K562 (cell line): Measurements from ENCODE around the gene GLG1. TPM values are rescaled to one million over a fixed set of nuclear protein-coding genes. Genes with fewer than 3 reads are reported as not detected.
A peak's percentile ranks its signal among the peaks of the same experiment; 100 is the strongest.
"Not testable (repeated sequence)": the region's sequence is repeated elsewhere in the genome, so short reads cannot be mapped to it uniquely, and the experiment has no call there.

Experiments used
- ATAC-seq: fragments of 200-7000 bp; cut with Tn5 transposase; 3 replicates; pipeline ENCODE4 v1.9.1; 2020; ENCODE audit warnings: moderate library complexity
- BruUV-seq: library from RNA; stranded (reverse); fragments of 400-500 nt; replicated peaks from 2 replicates; lab custom pipeline; 2021; lab: Mats Ljungman, UMichigan
- CTCF ChIA-PET: fragments of 300-600 bp; formaldehyde crosslinking; extraction: SDS; loops from one replicate; lab custom pipeline; 2021; ENCODE audit warnings: low intra/inter-chr PET ratio; lab: Yijun Ruan, JAX
- POLR2A ChIA-PET: fragments of 300-600, 350-650 bp; sonication (Branson Sonifier 250); formaldehyde crosslinking; extraction: SDS; loops from one replicate; lab custom pipeline; 2021; ENCODE audit warnings: antibody characterized with exemption, inconsistent platforms; lab: Yijun Ruan, JAX
- DNase-seq, 4 experiments: peaks; one replicate each; pipeline versions ENCODE4 v3.0.0 to v3.0.0-alpha.2; 2011 to 2018; ENCODE audit warnings: low spot score in 3 of 4, mixed read lengths in 3 of 4; ENCODE audit errors: extremely low read depth in 1 of 4
- FAIRE-seq: peaks from 2 replicates; lab custom pipeline; 2011; peaks lifted over from hg19 to GRCh38; lab: Jason Lieb, UNC
- H2AFZ ChIP-seq: 2 replicates; pipeline ENCODE4 v1.6.0; 2011; ENCODE audit warnings: low read depth, low read length, control low read depth, inconsistent platforms
- H3K27ac ChIP-seq: fragments of 200-600 bp; 3 replicates; pipeline ENCODE4 v1.8.0; 2011; ENCODE audit warnings: low read depth, mild to moderate bottlenecking, control low read depth, inconsistent platforms, low read length, moderate library complexity, mixed read lengths; ENCODE audit errors: extremely low read depth
- H3K27me3 ChIP-seq, 2 experiments: fragments of 300-600 bp in 1 of 2; 2 replicates in 1 of 2; 3 replicates in 1 of 2; pipeline versions ENCODE4 v1.6.0 to v1.8.0; 2011; ENCODE audit warnings: inconsistent platforms in 2 of 2, low read length in 2 of 2, mild to moderate bottlenecking in 1 of 2, mixed read lengths in 1 of 2, moderate library complexity in 1 of 2; ENCODE audit not compliant: control insufficient read depth in 2 of 2, insufficient read depth in 2 of 2
- H3K36me3 ChIP-seq: fragments of 300-600 bp; 3 replicates; pipeline ENCODE4 v1.8.0; 2011; ENCODE audit warnings: mild to moderate bottlenecking, low read length, inconsistent platforms; ENCODE audit not compliant: control insufficient read depth, insufficient read depth
- H3K4me1 ChIP-seq, 2 experiments: fragments of 200-600 bp in 1 of 2; replicated peaks in 1 of 2; 2 replicates in 1 of 2; 3 replicates in 1 of 2; pipeline versions ENCODE4 v1.5.1 to v1.8.0; 2011; ENCODE audit warnings: inconsistent platforms in 2 of 2, low read length in 2 of 2, mild to moderate bottlenecking in 1 of 2, mixed read lengths in 1 of 2, moderate library complexity in 1 of 2; ENCODE audit not compliant: control insufficient read depth in 2 of 2, insufficient read depth in 2 of 2
- H3K4me2 ChIP-seq: 2 replicates; pipeline ENCODE4 v1.6.1; 2011; ENCODE audit warnings: low read length, control low read depth, inconsistent platforms, mixed read lengths; ENCODE audit not compliant: insufficient read depth
- H3K4me3 ChIP-seq: fragments of 200-600 bp; sonication (generic), shearing (Covaris generic); 2 replicates; pipeline ENCODE4 v1.5.1; 2016; ENCODE audit warnings: control low read depth, inconsistent platforms
- H3K79me2 ChIP-seq: fragments of 200-600 bp; 3 replicates; pipeline ENCODE4 v1.8.0; 2011; ENCODE audit warnings: low read length, inconsistent platforms; ENCODE audit not compliant: control insufficient read depth, insufficient read depth
- H3K9ac ChIP-seq, 2 experiments: 2 replicates each; pipeline versions ENCODE4 v1.6.0 to v1.6.1; 2011; ENCODE audit warnings: low read depth in 2 of 2, low read length in 2 of 2, control low read depth in 1 of 2, inconsistent platforms in 1 of 2, mild to moderate bottlenecking in 1 of 2, mixed read lengths in 1 of 2; ENCODE audit not compliant: insufficient read depth in 1 of 2
- H3K9me1 ChIP-seq: one replicate; pipeline ENCODE4 v1.6.0; 2011; ENCODE audit warnings: inconsistent platforms, mild to moderate bottlenecking, low read length, moderate library complexity; ENCODE audit not compliant: control insufficient read depth, insufficient read depth
- H3K9me3 ChIP-seq: replicated peaks from 2 replicates; pipeline ENCODE4 v1.5.1; 2011; ENCODE audit warnings: low read depth, low read length, inconsistent platforms; ENCODE audit not compliant: control insufficient read depth, insufficient read depth
- H4K20me1 ChIP-seq: replicated peaks from 2 replicates; pipeline ENCODE4 v1.6.1; 2011; ENCODE audit warnings: low read length, inconsistent platforms, mixed read lengths; ENCODE audit not compliant: control insufficient read depth, insufficient read depth
- WGBS: fragments of 100-300 bp; shearing (Covaris generic); methylation state at CpG from one replicate; pipeline ENCODE4 v1.1.6; 2016; ENCODE audit warnings: low coverage, mixed read lengths; ENCODE audit not compliant: insufficient coverage; ENCODE audit errors: missing lambda C conversion rate; 5-methylcytosine and 5-hydroxymethylcytosine counted together
- in situ Hi-C: fragments of 300-500 bp; cut with MboI; formaldehyde crosslinking; loops from 4 replicates; pipeline ENCODE4 v1.15.0; 2018; ENCODE audit warnings: inconsistent platforms, mixed read lengths
- intact Hi-C: fragments of 100-400 bp; cut with micrococcal nuclease; formaldehyde crosslinking; loops from 2 replicates; pipeline ENCODE4 v1.14.2; 2022
- polyA plus RNA-seq, 8 experiments: library from polyadenylated mRNA; depleted of rRNA in 4 of 8; stranded (reverse) in 5 of 8; unstranded in 3 of 8; fragments of >200 nt; fragmentation: Nextera tagmentation in 2 of 8; fragmentation: Illumina TruSeq in 1 of 8; extraction: Ambion mirVana in 2 of 8; extraction: Trizol in 1 of 8; gene quantifications; 2 replicates each; pipeline versions ENCODE4 v1.2.1 to v1.2.3, GENCODE V29; 2011 to 2014; ENCODE audit warnings: inconsistent platforms in 1 of 8, missing spikeins in 1 of 8
- total RNA-seq, 7 experiments: library from RNA; depleted of rRNA in 6 of 7; stranded (reverse); fragments of >200 nt in 6 of 7; fragmentation: Illumina TruSeq in 2 of 7; extraction: Trizol in 2 of 7; gene quantifications; 2 replicates each; pipeline versions ENCODE4 v1.2.1 to v1.2.3, GENCODE V29; 2011 to 2021; ENCODE audit warnings: low replicate concordance in 1 of 7
- TF ChIP-seq, protein P1 (sequence below): fragments of 450-650 bp; formaldehyde crosslinking; IDR thresholded peaks from 2 replicates; pipeline ENCODE4 v1.4.0; 2020; ENCODE audit warnings: mild to moderate bottlenecking, mixed read lengths

The GLG1 gene
- total and polyA plus RNA-seq, 9 of the 15 experiments (the other 6 are each of a cell fraction or from before 2014, with no cell fraction given) = 6.2 to 36.0 (median 23.6) TPM

DNA sequence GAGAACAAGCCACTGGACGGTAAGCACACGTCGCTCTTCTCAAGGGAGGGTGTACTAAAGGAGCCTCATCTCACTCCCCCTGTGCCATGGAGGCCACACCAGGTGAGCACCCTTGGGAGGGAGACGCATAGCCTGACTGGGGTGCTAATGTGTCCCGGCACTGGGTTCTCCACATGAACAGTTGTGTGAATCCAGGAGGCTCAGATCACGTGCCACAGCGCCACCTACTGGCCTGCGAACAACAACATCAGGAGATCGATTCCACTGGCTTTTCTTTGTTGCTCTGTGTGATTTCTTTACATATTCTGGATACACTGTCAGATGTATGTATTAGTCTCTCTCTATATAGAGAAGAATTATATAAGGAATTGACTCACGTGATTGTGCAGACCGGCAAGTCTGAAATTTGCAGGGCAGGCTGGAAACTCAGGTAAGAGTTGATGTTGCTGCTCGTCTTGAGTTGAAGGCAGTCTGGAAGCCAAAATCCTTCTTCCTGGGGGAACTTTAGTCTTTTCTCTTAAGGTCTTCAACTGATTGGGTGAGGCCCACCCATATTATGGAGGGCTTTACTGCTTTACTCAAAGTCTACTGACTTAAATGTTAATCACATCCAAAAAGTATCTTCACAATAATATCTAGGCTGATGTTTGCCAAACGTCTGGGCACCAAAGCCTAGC, 176.7 kb downstream of the GLG1 start (continued):
- TF ChIP-seq, protein P1, sequence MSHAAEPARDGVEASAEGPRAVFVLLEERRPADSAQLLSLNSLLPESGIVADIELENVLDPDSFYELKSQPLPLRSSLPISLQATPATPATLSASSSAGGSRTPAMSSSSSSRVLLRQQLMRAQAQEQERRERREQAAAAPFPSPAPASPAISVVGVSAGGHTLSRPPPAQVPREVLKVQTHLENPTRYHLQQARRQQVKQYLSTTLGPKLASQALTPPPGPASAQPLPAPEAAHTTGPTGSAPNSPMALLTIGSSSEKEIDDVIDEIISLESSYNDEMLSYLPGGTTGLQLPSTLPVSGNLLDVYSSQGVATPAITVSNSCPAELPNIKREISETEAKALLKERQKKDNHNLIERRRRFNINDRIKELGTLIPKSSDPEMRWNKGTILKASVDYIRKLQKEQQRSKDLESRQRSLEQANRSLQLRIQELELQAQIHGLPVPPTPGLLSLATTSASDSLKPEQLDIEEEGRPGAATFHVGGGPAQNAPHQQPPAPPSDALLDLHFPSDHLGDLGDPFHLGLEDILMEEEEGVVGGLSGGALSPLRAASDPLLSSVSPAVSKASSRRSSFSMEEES (CRISPR knock-in tag) = peak; percentile 87

DNA sequence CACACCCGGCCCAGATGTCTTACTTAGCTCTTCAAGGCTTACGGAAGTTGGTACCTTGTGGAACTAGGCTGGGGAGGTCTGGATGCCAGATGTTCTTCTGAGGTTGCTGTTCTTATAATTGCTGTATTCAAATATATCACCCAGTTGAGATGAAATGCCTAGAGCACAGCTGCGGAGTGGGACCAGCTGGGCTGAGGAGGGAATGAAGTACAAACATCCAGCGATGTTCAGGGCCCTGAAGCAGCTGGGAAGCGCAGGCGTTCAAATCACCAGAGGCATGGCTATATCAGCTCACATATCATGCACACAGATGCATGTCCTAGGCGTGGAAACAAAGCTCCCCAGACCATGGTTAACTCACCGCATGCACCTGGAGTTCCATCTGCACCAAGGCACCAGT, 178.4 kb downstream of the GLG1 start:
- CTCF ChIA-PET, H3K9me3 ChIP-seq, H3K79me2 ChIP-seq, H3K4me1 ChIP-seq, H4K20me1 ChIP-seq, H3K27me3 ChIP-seq, H3K4me2 ChIP-seq, intact Hi-C loops, DNase-seq, FAIRE-seq, BruUV-seq, POLR2A ChIA-PET, H3K9me1 ChIP-seq, H2AFZ ChIP-seq, H3K27ac ChIP-seq, H3K4me3 ChIP-seq, H3K36me3 ChIP-seq, H3K9ac ChIP-seq: not testable (repeated sequence)
- no CpG with 5 or more reads among the region's 8 CpGs for WGBS
- in situ Hi-C loops = loop anchor here (5.0 kb wide), 1 partner anchor 101 kb away; no protein-coding TSS in a partner anchor
- ATAC-seq = peak; percentile 58

DNA sequence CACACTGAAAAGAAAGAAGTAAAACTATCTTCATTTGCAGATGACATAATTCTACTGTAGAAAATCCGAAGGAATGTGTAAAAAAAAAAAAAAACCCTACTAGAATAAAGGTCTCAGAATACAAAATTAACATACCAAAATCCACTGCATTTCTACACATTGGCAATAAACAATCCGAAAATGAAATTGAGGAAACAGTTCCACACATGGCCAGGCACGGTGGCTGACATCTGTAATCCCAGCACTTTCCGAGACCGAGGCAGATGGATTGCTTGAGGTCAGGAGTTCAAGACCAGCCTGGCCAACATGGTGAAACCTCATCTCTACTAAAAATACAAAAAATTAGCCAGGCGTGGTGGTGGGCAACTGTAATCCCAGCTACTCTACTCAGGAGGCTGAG, 181.2 kb downstream of the GLG1 start:
- in situ Hi-C loops = loop anchor here (5.0 kb wide), 1 partner anchor 98 kb away; no protein-coding TSS in a partner anchor
- H3K27me3 ChIP-seq, BruUV-seq, CTCF ChIA-PET, FAIRE-seq, H3K9ac ChIP-seq, H3K9me1 ChIP-seq, intact Hi-C loops, POLR2A ChIA-PET, H3K4me1 ChIP-seq, H3K4me3 ChIP-seq, H3K4me2 ChIP-seq, H3K36me3 ChIP-seq, H3K79me2 ChIP-seq, ATAC-seq, H3K27ac ChIP-seq, H2AFZ ChIP-seq, DNase-seq, H3K9me3 ChIP-seq, H4K20me1 ChIP-seq: not testable (repeated sequence)
- 13% methylated on average over 5 of the region's 6 CpGs for WGBS

- H3K27me3 ChIP-seq, H3K4me2 ChIP-seq, intact Hi-C loops, FAIRE-seq, H3K9ac ChIP-seq, H3K79me2 ChIP-seq, H3K9me1 ChIP-seq, H3K4me3 ChIP-seq, DNase-seq, H3K9me3 ChIP-seq, H4K20me1 ChIP-seq, H3K4me1 ChIP-seq, in situ Hi-C loops, H2AFZ ChIP-seq, H3K36me3 ChIP-seq, H3K27ac ChIP-seq, ATAC-seq, BruUV-seq, POLR2A ChIA-PET, CTCF ChIA-PET: not testable (repeated sequence)
- WGBS = 18% methylated on average over 4 of the region's 4 CpGs
Observed at GRCh38 chr16:74423721-74424120, 183.2 kb downstream of the GLG1 start.
